Iris pigment epithelial cell (primary cell): ENCODE results near the gene EPHA4.

ENCODE experiments used
- DNase-seq: peaks from one replicate; pipeline ENCODE4 v3.0.0-alpha.2; 2011; ENCODE audit warnings: low read depth

Gene EPHA4

GRCh38 chr2:221392228-221392881 is 179.7 kb downstream of the EPHA4 start:
- DNase-seq: no peak

GRCh38 chr2:221390878-221391277 is 181.2 kb downstream of the EPHA4 start:
- no peak for DNase-seq

- DNase-seq: no peak
These were observed 182.2 kb downstream of the EPHA4 start for GRCh38 chr2:221389904-221390303.

GRCh38 chr2:221389421-221389820 is 182.7 kb downstream of the EPHA4 start:
- no peak for DNase-seq

- no peak for DNase-seq
These were observed 183.2 kb downstream of the EPHA4 start for GRCh38 chr2:221388891-221389290.

GRCh38 chr2:221385716-221386115 is 186.4 kb downstream of the EPHA4 start:
- DNase-seq: no peak

GRCh38 chr2:221381928-221382488 is 190.1 kb downstream of the EPHA4 start:
- no peak for DNase-seq

- no peak for DNase-seq
These were observed 191.4 kb downstream of the EPHA4 start for GRCh38 chr2:221380686-221381085.

- DNase-seq: no peak
These were observed 192.0 kb downstream of the EPHA4 start for GRCh38 chr2:221380062-221380461.

GRCh38 chr2:221377597-221377996 is 194.5 kb downstream of the EPHA4 start:
- DNase-seq: no peak

GRCh38 chr2:221377066-221377465 is 195.0 kb downstream of the EPHA4 start:
- no peak for DNase-seq

GRCh38 chr2:221374234-221374633 is 197.9 kb downstream of the EPHA4 start:
- no peak for DNase-seq

GRCh38 chr2:221372907-221373306 is 199.2 kb downstream of the EPHA4 start:
- DNase-seq: no peak

GRCh38 chr2:221372159-221372884 is 199.8 kb downstream of the EPHA4 start:
- DNase-seq: no peak

GRCh38 chr2:221371347-221371746 is 200.8 kb downstream of the EPHA4 start:
- DNase-seq: no peak

- no peak for DNase-seq
These were observed 201.3 kb downstream of the EPHA4 start for GRCh38 chr2:221370857-221371211.

- no peak for DNase-seq
These were observed 201.8 kb downstream of the EPHA4 start for GRCh38 chr2:221370076-221370856.
